ENCODE data around the gene ASTN2.

- TF ChIP-seq CTCF (IDR thresholded peaks at IDR 0.05): no peak
- TF ChIP-seq POLR2A (IDR thresholded peaks at IDR 0.05): no peak
These were observed 10.7 kb upstream of the ASTN2 start for GRCh38 chr9:117425566-117425965.

Measured in Peyer's patch (tissue), 4 donors.